Retinal pigment epithelial cell (primary cell): Measurements from ENCODE around the gene TRAPPC3.

Experiments
- DNase-seq: peaks from one replicate; pipeline ENCODE4 v3.0.0-alpha.2; 2010; ENCODE audit warnings: low read depth
- H3K4me3 ChIP-seq: 2 replicates; pipeline ENCODE4 v1.5.1; 2011; ENCODE audit warnings: mild to moderate bottlenecking, low read length, control low read depth, moderate library complexity
- CTCF ChIP-seq: conservative IDR thresholded peaks from 2 replicates; pipeline ENCODE4 v1.5.1; 2011; ENCODE audit warnings: low read depth, low read length, control low read depth, inconsistent platforms

Gene TRAPPC3

GRCh38 chr1:36107394-36107793, 41.9 kb downstream of the TRAPPC3 start:
- no peak overlapping the region for H3K4me3 ChIP-seq
- no peak for DNase-seq
- no peak for TF ChIP-seq CTCF

GRCh38 chr1:36106269-36106668, 43.0 kb downstream of the TRAPPC3 start:
- H3K4me3 ChIP-seq = no peak overlapping the region
- no peak for DNase-seq
- no peak for TF ChIP-seq CTCF

- TF ChIP-seq CTCF = no peak
- no peak for DNase-seq
- no peak overlapping the region for H3K4me3 ChIP-seq
These were observed 47.7 kb downstream of the TRAPPC3 start for GRCh38 chr1:36101546-36101945.

- H3K4me3 ChIP-seq = no peak overlapping the region
- no peak for TF ChIP-seq CTCF
These were observed 48.9 kb downstream of the TRAPPC3 start for GRCh38 chr1:36100376-36100775.

GRCh38 chr1:36099681-36100341, 49.5 kb downstream of the TRAPPC3 start:
- DNase-seq = no peak
- TF ChIP-seq CTCF = peak; percentile 87
- no peak overlapping the region for H3K4me3 ChIP-seq

More at GRCh38 chr1:36100376-36100775, 48.9 kb downstream of the TRAPPC3 start:
- DNase-seq = no peak

GRCh38 chr1:36098650-36099365, 50.5 kb downstream of the TRAPPC3 start:
- H3K4me3 ChIP-seq = no peak overlapping the region

More at GRCh38 chr1:36098650-36099365, 50.5 kb downstream of the TRAPPC3 start:
- DNase-seq = no peak
- TF ChIP-seq CTCF = no peak
